NB4 (cell line): ENCODE measurements around the gene BCL2.
A peak's percentile ranks its signal among the peaks of the same experiment; 100 is the strongest.

Experiments used
- DNase-seq: peaks from one replicate; pipeline ENCODE4 v3.0.0; 2010; ENCODE audit warnings: low read depth
- H3K4me3 ChIP-seq: one replicate; pipeline ENCODE4 v1.5.1; 2011; ENCODE audit warnings: mild to moderate bottlenecking, low read depth, low read length, moderate library complexity
- MAX ChIP-seq: IDR thresholded peaks from 2 replicates; pipeline ENCODE4 v1.6.1; 2011; ENCODE audit warnings: low read depth, low read length
- MYC ChIP-seq: IDR thresholded peaks from 2 replicates; pipeline ENCODE4 v1.6.1; 2011; ENCODE audit warnings: low read depth, low read length
- POLR2A ChIP-seq: IDR thresholded peaks from 2 replicates; pipeline ENCODE4 v1.6.1; 2011; ENCODE audit warnings: mild to moderate bottlenecking; ENCODE audit not compliant: insufficient read length; ENCODE audit errors: extremely low read depth
- TF ChIP-seq, protein P1 (sequence below): IDR thresholded peaks from one replicate; pipeline ENCODE4 v1.5.1; 2012; ENCODE audit warnings: low read depth, low read length

BCL2 gene

DNA sequence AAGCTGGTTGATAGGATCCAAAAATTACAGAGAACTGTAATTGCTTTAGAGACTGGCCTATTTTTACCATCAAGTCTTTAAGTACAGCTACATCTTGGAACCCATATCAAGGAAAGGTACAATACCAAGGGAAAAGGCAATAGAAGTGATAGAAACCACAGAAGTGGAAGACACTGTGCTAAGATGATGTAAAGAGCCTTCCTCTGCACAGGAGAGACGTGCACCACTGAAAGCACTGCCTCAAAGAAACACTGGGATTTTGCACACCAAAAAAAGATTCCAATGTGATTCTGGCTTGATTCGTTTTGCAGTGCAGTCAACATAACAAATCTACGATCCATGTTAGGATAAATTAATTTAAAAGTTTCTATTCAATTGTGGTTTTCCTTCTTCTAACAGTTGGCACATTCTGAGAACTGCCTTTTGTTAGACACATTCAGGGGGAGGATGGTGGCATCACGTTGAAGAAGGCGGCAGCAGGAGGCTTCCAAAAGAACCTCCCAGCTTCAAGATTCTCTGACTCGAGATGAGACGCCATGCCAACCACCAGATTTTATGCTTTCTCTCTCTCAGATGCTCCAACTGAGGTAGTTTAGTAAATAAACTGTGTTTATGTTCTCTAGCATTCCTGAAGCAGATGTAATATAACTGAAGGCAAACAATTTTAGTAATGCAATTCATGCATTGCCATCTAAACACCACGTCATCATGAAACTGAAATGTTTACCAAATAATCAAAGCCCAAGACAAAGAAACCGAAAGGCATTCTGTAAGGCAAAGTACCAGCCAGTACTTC is 102.9 kb downstream of the BCL2 start:
- TF ChIP-seq MAX (no peak), MYC (no peak), POLR2A (no peak)
- TF ChIP-seq, protein P1, sequence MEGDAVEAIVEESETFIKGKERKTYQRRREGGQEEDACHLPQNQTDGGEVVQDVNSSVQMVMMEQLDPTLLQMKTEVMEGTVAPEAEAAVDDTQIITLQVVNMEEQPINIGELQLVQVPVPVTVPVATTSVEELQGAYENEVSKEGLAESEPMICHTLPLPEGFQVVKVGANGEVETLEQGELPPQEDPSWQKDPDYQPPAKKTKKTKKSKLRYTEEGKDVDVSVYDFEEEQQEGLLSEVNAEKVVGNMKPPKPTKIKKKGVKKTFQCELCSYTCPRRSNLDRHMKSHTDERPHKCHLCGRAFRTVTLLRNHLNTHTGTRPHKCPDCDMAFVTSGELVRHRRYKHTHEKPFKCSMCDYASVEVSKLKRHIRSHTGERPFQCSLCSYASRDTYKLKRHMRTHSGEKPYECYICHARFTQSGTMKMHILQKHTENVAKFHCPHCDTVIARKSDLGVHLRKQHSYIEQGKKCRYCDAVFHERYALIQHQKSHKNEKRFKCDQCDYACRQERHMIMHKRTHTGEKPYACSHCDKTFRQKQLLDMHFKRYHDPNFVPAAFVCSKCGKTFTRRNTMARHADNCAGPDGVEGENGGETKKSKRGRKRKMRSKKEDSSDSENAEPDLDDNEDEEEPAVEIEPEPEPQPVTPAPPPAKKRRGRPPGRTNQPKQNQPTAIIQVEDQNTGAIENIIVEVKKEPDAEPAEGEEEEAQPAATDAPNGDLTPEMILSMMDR = no peak
- no peak overlapping the region for H3K4me3 ChIP-seq
- DNase-seq = no peak

DNA sequence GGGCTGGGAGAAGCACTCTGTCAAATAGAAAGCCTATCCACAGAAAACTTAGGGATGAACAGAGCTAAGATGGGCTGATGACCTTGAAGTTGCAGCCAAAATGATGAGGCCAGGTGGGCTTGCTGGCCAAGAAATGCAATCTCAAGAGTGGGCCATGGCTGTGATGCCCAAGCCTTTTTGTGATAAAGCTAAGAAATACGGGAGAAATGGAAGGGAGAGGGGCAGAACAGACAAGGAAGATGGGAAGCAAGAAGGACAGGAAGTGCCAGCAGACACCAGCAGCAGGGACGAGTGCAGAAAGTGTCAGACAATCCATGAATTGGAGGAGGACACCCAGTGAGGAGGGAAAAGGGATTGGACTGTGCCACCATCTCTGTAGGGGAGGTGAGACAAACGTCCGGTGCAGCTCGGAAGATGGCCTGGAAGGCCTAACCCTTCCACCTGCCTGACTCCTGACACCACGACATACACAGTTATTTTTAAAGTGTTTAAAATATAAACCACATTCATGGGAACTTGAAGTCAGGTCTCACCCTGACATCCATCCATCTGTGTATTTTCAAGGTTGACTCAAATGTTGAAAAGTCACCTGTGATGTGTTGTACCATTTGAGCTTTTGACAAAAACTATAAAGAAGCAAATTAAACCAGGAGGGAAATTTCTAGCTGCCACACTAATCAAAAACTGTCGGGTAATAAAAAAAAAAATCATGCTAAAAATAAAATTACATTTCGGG is 105.5 kb downstream of the BCL2 start:
- no peak for TF ChIP-seq POLR2A
- TF ChIP-seq MAX = no peak
- no peak for TF ChIP-seq MYC
- TF ChIP-seq, protein P1 = no peak
- no peak for DNase-seq

GRCh38 chr18:63213331-63213900 is 106.2 kb downstream of the BCL2 start:
- no peak overlapping the region for H3K4me3 ChIP-seq
- DNase-seq = peak; percentile 24
- TF ChIP-seq MYC = no peak

More for the DNA sequence above, 105.5 kb downstream of the BCL2 start:
- no peak overlapping the region for H3K4me3 ChIP-seq

GRCh38 chr18:63210521-63210920 is 109.0 kb downstream of the BCL2 start:
- DNase-seq = no peak
- no peak overlapping the region for H3K4me3 ChIP-seq
- TF ChIP-seq MAX = no peak
- TF ChIP-seq, protein P1 = no peak
- no peak for TF ChIP-seq POLR2A
- no peak for TF ChIP-seq MYC

GRCh38 chr18:63208676-63209075 is 110.9 kb downstream of the BCL2 start:
- TF ChIP-seq MAX (no peak), POLR2A (no peak), MYC (no peak)
- TF ChIP-seq, protein P1 = no peak
- H3K4me3 ChIP-seq = no peak overlapping the region

GRCh38 chr18:63207835-63208234 is 111.7 kb downstream of the BCL2 start:
- H3K4me3 ChIP-seq = no peak overlapping the region
- TF ChIP-seq MAX (no peak), POLR2A (no peak), MYC (no peak)
- TF ChIP-seq, protein P1 = no peak
- no peak for DNase-seq

More at GRCh38 chr18:63208676-63209075, 110.9 kb downstream of the BCL2 start:
- DNase-seq = no peak
